Hepatocyte (in vitro differentiated cells): ENCODE measurements around the gene RPAP3. TPM values are rescaled to one million over a fixed set of nuclear protein-coding genes. Genes with fewer than 3 reads are reported as not detected.

Experiments
- DNase-seq: peaks from one replicate; pipeline ENCODE4 v3.0.0-alpha.2; 2016; ENCODE audit warnings: low spot score
- H2AFZ ChIP-seq: fragments of 200-600 bp; sonication (generic); 2 replicates; pipeline ENCODE4 v1.6.0; 2016; ENCODE audit warnings: antibody characterized with exemption, mild to moderate bottlenecking
- H3K27ac ChIP-seq: fragments of 200-600 bp; sonication (generic); 2 replicates; pipeline ENCODE4 v1.5.1; 2016; ENCODE audit warnings: mild to moderate bottlenecking
- H3K27me3 ChIP-seq: fragments of 200-600 bp; sonication (generic); 2 replicates; pipeline ENCODE4 v1.6.1; 2016
- H3K36me3 ChIP-seq: fragments of 200-600 bp; sonication (generic); replicated peaks from 2 replicates; pipeline ENCODE4 v1.5.1; 2016; ENCODE audit warnings: low read depth; ENCODE audit not compliant: insufficient read depth
- H3K4me1 ChIP-seq: fragments of 200-600 bp; sonication (generic); 2 replicates; pipeline ENCODE4 v1.5.1; 2016; ENCODE audit warnings: mild to moderate bottlenecking, moderate library complexity; ENCODE audit not compliant: insufficient read depth
- H3K4me2 ChIP-seq: fragments of 200-600 bp; sonication (generic); 2 replicates; pipeline ENCODE4 v1.6.0; 2016
- H3K4me3 ChIP-seq: fragments of 200-600 bp; sonication (generic); 2 replicates; pipeline ENCODE4 v1.5.1; 2016; ENCODE audit warnings: mild to moderate bottlenecking
- H3K79me2 ChIP-seq: fragments of 200-600 bp; sonication (generic); 2 replicates; pipeline ENCODE4 v1.6.0; 2017; ENCODE audit warnings: mild to moderate bottlenecking
- H3K9me2 ChIP-seq: fragments of 200-600 bp; sonication (generic); replicated peaks from 2 replicates; pipeline ENCODE4 v1.6.0; 2017; ENCODE audit warnings: mild to moderate bottlenecking; ENCODE audit not compliant: insufficient read depth
- H3K9me3 ChIP-seq: fragments of 200-600 bp; sonication (generic); 2 replicates; pipeline ENCODE4 v1.5.1; 2016; ENCODE audit warnings: low read depth, mild to moderate bottlenecking
- H4K20me1 ChIP-seq: fragments of 200-600 bp; sonication (generic); 2 replicates; pipeline ENCODE4 v1.6.0; 2016; ENCODE audit warnings: mild to moderate bottlenecking; ENCODE audit not compliant: insufficient read depth, poor library complexity, severe bottlenecking
- EZH2 ChIP-seq: fragments of 200-600 bp; sonication (generic); IDR thresholded peaks from 2 replicates; pipeline ENCODE4 v1.6.1; 2016; ENCODE audit warnings: antibody characterized with exemption, mild to moderate bottlenecking, borderline replicate concordance
- EZH2phosphoT487 ChIP-seq: fragments of 200-600 bp; sonication (generic); IDR thresholded peaks from one replicate; pipeline ENCODE4 v1.6.1; 2018; ENCODE audit warnings: antibody characterized with exemption, mild to moderate bottlenecking, low read depth, moderate library complexity; ENCODE audit not compliant: unreplicated experiment, severe bottlenecking
- WGBS: methylation state at CpG from one replicate; pipeline ENCODE4 v1.1.6; 2016; ENCODE audit warnings: low lambda C conversion rate; ENCODE audit errors: missing lambda C conversion rate; 5-methylcytosine and 5-hydroxymethylcytosine counted together
- polyA plus RNA-seq: library from polyadenylated mRNA; unstranded; fragments of >200 nt; fragmentation: Nextera tagmentation; extraction: Ambion mirVana; gene quantifications from 2 replicates; pipeline ENCODE4 v1.2.1, GENCODE V29; 2016
- total RNA-seq: library from RNA; depleted of rRNA; stranded (reverse); fragments of >200 nt; gene quantifications from 2 replicates; pipeline ENCODE4 v1.2.3, GENCODE V29; 2014
- TF ChIP-seq, protein P1 (sequence below): fragments of 200-600 bp; sonication (generic); IDR thresholded peaks from 2 replicates; pipeline ENCODE4 v1.5.1; 2016; ENCODE audit warnings: antibody characterized with exemption, mild to moderate bottlenecking; ENCODE audit not compliant: poor library complexity

Gene RPAP3
- total and polyA plus RNA-seq, 2 experiments from 2014 or later: 21.7 to 23.4 TPM

DNA sequence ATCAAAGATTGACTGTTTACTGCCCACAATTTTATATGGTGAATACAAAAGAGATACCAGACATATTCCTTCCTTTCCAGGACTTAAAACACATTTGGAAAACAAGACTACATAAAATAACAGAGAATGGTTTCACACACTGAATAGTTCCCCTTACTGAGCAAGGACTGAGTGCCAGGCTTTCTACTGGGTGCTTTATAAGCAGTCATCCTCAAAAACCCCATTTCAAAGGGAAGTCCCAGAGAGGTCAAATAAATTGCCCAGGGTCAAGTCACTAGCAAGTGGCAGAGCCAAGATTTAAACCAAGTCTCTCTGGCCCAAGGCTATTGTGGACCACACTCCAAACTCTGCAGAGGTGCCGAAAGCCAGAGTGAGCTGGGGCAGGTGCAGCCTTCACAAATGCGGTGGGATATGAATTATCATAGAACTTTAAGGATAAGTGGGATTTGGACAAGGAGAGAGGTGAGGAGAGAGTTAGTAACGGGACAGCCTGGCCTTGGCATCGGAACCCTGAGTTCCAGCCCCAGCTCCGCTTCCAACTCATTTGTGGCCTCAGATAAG, 9.1 kb upstream of the RPAP3 start:
- no peak overlapping the region for H3K4me3 ChIP-seq
- no peak overlapping the region for H2AFZ ChIP-seq
- WGBS: 45% methylated on average over 5 of the region's 5 CpGs
- no peaks in the 10 kb centered on the region for H3K9me3 ChIP-seq
- no peak overlapping the region for H3K27ac ChIP-seq
- H3K4me1 ChIP-seq: peaks cover 10% of the 10 kb centered on the region
- no peak for TF ChIP-seq EZH2
- no peaks in the 10 kb centered on the region for H3K79me2 ChIP-seq
- no peaks in the 10 kb centered on the region for H4K20me1 ChIP-seq
- no peaks in the 10 kb centered on the region for H3K9me2 ChIP-seq
- H3K27me3 ChIP-seq: no peaks in the 10 kb centered on the region
- DNase-seq: no peak
- H3K4me2 ChIP-seq: no peak overlapping the region
- no peaks in the 10 kb centered on the region for H3K36me3 ChIP-seq

DNA sequence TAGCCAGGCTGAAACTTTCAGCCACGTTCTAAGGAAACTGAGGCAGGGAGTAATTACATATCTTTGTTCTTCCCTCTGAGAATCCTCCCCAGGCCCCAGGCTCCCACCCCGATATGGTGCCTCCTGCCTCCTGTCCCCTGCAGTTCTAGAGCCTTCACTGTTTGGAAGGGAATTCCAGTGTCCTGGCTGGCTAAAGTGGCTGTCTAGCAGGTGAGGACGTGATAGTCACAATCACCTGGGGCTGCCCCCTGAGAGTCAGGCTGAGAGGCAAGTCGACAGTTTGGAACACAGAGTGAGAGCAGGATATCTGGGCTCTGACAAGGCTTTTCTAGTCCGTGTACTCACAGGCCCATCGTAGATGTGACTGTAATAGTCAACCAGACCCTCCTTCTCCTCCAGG, 6.3 kb upstream of the RPAP3 start:
- H3K79me2 ChIP-seq: peaks cover 3% of the 10 kb centered on the region
- no peaks in the 10 kb centered on the region for H3K9me3 ChIP-seq
- no peak for DNase-seq
- no peaks in the 10 kb centered on the region for H4K20me1 ChIP-seq
- no peak for TF ChIP-seq EZH2
- no peak for TF ChIP-seq EZH2phosphoT487
- TF ChIP-seq, protein P1, sequence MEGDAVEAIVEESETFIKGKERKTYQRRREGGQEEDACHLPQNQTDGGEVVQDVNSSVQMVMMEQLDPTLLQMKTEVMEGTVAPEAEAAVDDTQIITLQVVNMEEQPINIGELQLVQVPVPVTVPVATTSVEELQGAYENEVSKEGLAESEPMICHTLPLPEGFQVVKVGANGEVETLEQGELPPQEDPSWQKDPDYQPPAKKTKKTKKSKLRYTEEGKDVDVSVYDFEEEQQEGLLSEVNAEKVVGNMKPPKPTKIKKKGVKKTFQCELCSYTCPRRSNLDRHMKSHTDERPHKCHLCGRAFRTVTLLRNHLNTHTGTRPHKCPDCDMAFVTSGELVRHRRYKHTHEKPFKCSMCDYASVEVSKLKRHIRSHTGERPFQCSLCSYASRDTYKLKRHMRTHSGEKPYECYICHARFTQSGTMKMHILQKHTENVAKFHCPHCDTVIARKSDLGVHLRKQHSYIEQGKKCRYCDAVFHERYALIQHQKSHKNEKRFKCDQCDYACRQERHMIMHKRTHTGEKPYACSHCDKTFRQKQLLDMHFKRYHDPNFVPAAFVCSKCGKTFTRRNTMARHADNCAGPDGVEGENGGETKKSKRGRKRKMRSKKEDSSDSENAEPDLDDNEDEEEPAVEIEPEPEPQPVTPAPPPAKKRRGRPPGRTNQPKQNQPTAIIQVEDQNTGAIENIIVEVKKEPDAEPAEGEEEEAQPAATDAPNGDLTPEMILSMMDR: no peak
- no peaks in the 10 kb centered on the region for H3K4me1 ChIP-seq
- H3K36me3 ChIP-seq: no peaks in the 10 kb centered on the region
- H3K27me3 ChIP-seq: no peaks in the 10 kb centered on the region
- 86% methylated on average over 6 of the region's 6 CpGs for WGBS
- H3K27ac ChIP-seq: no peak overlapping the region
- no peaks in the 10 kb centered on the region for H3K9me2 ChIP-seq
- no peak overlapping the region for H2AFZ ChIP-seq
- no peak overlapping the region for H3K4me2 ChIP-seq
- H3K4me3 ChIP-seq: no peak overlapping the region

DNA sequence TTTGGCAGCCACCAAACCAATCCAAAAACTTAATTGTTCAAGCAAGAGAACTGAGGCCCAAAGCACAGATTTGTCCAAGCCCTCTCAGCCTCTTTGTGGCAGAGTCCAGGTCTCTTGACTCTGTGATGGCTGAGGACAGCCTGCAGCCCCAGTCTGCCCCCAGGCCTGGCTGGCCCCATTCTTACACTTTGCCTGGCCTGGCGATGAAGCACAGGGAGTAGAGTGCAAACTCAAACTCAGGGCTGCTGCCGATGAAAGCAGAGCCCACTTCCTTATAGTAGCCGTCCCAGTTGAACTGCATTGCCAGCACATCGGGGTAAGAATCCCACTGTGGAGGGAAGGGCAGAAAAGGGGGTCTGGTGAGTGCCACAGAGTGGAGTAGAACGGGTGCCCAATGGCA, 5.6 kb upstream of the RPAP3 start:
- H4K20me1 ChIP-seq: no peaks in the 10 kb centered on the region
- DNase-seq: no peak
- H3K79me2 ChIP-seq: peaks cover 3% of the 10 kb centered on the region
- H3K9me2 ChIP-seq: no peaks in the 10 kb centered on the region
- no peaks in the 10 kb centered on the region for H3K27me3 ChIP-seq
- no peak overlapping the region for H3K4me3 ChIP-seq
- TF ChIP-seq EZH2phosphoT487: no peak
- no peak for TF ChIP-seq EZH2
- TF ChIP-seq, protein P1: no peak
- H3K36me3 ChIP-seq: no peaks in the 10 kb centered on the region
- H3K4me2 ChIP-seq: no peak overlapping the region
- H3K4me1 ChIP-seq: no peaks in the 10 kb centered on the region
- no peak overlapping the region for H2AFZ ChIP-seq
- H3K27ac ChIP-seq: no peak overlapping the region
- WGBS: 93% methylated on average over 5 of the region's 5 CpGs
- no peaks in the 10 kb centered on the region for H3K9me3 ChIP-seq

DNA sequence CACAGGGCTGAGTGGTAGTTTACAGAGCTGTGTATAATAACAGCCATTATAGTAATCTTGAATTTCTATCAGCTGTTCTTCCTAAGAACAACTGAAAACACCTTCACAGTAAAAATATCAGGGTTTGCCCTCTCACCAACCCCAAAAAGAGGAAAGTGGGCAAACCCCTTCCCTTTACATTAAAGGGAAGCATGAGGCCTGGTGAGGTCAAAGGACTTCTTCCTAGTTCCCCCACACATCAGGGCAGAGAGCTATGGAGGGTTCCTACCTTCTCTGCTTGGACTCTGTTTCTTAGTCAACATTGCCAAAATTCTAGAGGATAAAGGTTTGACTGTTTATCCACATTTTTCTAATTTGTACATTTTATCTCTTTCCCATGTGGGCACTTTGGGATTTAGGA, 4.4 kb upstream of the RPAP3 start:
- no peak overlapping the region for H3K27ac ChIP-seq
- no peak for TF ChIP-seq EZH2phosphoT487
- TF ChIP-seq EZH2: no peak
- TF ChIP-seq, protein P1: no peak
- no peaks in the 10 kb centered on the region for H3K4me1 ChIP-seq

More for the DNA sequence above, 4.4 kb upstream of the RPAP3 start:
- no peaks in the 10 kb centered on the region for H3K9me2 ChIP-seq
- no peak overlapping the region for H3K4me3 ChIP-seq
- H3K9me3 ChIP-seq: no peaks in the 10 kb centered on the region
- no peaks in the 10 kb centered on the region for H3K36me3 ChIP-seq
- no peak overlapping the region for H2AFZ ChIP-seq
- peaks cover 5% of the 10 kb centered on the region for H3K79me2 ChIP-seq
- DNase-seq: no peak
- H4K20me1 ChIP-seq: no peaks in the 10 kb centered on the region
- H3K27me3 ChIP-seq: no peaks in the 10 kb centered on the region
- H3K4me2 ChIP-seq: no peak overlapping the region
